ENCODE results near the gene MYOZ1.
"Not testable (repeated sequence)": the region's sequence is repeated elsewhere in the genome, so short reads cannot be mapped to it uniquely, and the experiment has no call there.

Gene MYOZ1, protein sequence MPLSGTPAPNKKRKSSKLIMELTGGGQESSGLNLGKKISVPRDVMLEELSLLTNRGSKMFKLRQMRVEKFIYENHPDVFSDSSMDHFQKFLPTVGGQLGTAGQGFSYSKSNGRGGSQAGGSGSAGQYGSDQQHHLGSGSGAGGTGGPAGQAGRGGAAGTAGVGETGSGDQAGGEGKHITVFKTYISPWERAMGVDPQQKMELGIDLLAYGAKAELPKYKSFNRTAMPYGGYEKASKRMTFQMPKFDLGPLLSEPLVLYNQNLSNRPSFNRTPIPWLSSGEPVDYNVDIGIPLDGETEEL

GRCh38 chr10:73641328-73642060, at the start of gene MYOZ1:
Gene MYOZ1, minus strand, starts transcription at chr10:73641474. Its CDS starts 1,457 bp downstream, at chr10:73640017.
- DNase-seq, result peak; percentile 49 to 73

DNA sequence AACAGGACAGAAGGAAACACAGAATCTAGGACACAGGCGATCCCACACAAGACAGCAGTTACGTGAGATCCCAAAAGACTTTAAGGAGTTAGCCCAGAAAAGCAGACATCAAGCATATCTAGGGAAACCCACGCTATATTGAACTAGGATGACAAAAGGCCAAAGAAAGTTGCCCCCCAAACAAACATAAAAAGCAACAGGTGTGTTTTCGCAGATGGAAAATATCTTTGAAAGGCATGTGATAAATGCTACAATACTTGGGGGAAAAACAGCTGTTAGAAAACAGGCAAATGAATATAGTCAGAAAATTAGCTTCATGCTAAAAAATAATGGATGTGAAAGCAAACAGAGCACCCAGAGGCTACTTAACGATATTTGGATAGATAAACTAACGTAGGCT, 49.5 kb upstream of the MYOZ1 start:
- not testable (repeated sequence) for DNase-seq

DNA sequence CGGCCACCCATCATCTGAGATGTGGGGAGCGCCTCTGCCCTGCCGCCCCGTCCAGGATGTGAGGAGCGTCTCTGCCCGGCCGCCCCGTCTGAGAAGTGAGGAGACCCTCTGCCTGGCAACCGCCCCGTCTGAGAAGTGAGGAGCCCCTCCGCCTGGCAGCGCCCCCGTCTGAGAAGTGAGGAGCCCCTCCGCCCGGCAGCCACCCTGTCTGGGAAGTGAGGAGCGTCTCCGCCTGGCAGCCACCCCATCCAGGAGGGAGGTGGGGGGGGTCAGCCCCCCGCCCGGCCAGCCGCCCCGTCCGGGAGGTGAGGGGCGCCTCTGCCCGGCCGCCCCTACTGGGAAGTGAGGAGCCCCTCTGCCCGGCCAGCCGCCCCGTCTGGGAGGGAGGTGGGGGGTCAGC, 48.3 kb upstream of the MYOZ1 start:
- DNase-seq, result not testable (repeated sequence)

- DNase-seq, result not testable (repeated sequence)
Measured at GRCh38 chr10:73687641-73688040, 46.4 kb upstream of the MYOZ1 start.

DNA sequence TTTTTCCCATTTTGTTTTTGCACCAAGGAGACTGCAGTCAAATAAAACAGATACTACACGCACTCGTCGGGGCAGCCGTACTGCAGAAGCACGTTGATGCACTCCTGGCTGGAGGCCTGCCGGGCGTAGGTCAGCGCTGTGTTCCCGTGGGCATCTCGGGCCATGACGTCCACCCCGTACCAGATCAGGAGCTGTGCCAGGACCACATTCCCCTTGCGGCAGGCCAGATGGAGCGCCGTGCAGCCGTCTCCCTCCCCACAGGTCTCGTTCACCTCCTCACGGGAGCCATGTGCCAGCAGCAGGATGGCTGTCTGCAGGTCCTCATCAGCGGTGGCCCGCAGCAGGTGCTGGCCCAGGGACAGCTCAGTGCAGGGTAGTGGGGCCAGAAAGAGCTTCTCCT, 33.3 kb upstream of the MYOZ1 start:
- not testable (repeated sequence) for DNase-seq

GRCh38 chr10:73668378-73668777, 27.1 kb upstream of the MYOZ1 start:
- not testable (repeated sequence) for DNase-seq

- DNase-seq, result not testable (repeated sequence)
Measured at GRCh38 chr10:73666153-73666809, 25.0 kb upstream of the MYOZ1 start.

GRCh38 chr10:73665581-73665980, 24.3 kb upstream of the MYOZ1 start:
- DNase-seq, result not testable (repeated sequence)

DNA sequence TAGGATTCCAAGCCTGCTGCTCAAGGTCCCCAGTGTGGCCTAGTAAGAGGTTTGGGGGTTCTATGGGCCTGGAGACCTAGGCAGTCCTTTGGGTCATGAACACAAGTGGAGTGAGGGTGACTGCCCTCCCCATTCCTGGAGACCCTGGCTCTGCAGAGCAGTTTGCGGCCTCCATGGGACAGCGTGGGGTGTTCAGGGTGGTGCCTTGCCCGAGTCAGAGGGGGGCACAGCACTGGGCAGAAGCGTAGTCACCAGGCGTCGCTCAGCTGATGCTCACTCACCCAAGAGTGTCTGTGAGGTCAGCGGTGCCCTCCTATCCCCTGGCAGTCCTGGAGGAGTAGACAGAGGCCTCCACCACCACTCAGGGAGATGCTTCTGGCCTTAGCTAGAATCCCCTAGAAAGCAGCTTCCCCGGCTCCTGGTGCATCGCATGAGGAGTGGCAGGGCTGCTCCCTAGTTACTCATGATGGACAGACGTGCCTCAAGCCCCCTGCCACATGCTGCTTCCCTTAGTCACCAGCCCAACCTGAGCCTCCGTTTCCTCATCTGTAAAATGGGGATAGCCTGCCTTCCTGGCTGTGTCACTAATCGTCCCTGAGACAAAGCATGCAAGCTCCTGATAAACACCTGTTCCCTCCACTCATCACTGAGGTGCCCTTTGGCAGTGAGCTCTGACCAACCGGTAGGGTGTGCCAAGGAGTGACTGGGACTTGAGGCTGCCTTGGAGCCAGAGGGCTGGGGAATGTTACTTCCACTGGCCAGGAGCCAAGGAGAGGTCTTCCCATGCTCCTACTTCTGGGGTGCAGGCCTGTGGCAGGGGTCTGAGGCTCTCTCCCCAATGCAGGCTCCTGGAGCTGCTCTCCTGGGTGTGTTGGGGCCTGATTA, 23.1 kb upstream of the MYOZ1 start:
- not testable (repeated sequence) for DNase-seq

DNA sequence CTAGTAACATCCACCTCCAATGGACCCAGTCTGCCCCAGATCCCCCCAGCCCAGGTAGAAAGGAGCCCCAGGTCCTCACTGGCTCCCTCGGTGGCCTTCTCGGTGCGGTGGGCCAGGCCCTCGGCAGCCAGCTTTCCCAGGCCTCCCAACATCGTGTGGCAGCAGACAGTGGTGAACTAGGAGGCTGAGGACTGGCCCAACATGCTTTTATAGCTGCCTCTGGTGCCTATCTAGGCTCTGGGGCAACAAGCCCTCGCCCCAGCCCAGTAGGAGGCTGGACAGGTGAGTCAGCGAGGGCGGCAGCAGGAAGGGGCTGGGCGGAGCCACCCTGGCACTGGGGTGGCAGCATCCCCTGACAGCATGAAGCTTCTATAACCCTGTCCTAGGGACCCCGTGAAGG, 22.3 kb upstream of the MYOZ1 start:
- DNase-seq, result not testable (repeated sequence)

DNA sequence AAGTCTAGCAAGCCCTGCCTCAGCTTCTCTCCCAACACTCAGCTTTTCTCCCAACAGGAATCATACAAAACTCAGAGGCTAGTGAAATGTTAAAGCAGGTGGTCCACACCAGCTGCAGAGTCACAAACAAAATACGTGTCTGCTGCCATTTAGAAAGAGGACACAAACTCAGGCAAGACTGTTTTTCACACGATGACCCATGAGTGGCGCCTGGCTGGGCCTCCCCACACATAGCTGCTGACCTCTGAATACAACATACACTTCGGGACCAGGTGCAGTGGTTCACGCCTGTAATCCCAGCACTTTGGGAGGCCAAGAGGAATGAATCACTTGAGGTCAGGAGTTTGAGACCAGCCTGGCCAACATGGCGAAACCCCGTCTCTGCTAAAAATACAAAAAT, 21.4 kb upstream of the MYOZ1 start:
- not testable (repeated sequence) for DNase-seq

GRCh38 chr10:73655990-73656298, 14.7 kb upstream of the MYOZ1 start, which contains the start of gene SYNPO2L:
Gene SYNPO2L, minus strand, starts transcription at chr10:73656029. Its CDS starts 107 bp downstream, at chr10:73655922.
- DNase-seq, result no peak

DNA sequence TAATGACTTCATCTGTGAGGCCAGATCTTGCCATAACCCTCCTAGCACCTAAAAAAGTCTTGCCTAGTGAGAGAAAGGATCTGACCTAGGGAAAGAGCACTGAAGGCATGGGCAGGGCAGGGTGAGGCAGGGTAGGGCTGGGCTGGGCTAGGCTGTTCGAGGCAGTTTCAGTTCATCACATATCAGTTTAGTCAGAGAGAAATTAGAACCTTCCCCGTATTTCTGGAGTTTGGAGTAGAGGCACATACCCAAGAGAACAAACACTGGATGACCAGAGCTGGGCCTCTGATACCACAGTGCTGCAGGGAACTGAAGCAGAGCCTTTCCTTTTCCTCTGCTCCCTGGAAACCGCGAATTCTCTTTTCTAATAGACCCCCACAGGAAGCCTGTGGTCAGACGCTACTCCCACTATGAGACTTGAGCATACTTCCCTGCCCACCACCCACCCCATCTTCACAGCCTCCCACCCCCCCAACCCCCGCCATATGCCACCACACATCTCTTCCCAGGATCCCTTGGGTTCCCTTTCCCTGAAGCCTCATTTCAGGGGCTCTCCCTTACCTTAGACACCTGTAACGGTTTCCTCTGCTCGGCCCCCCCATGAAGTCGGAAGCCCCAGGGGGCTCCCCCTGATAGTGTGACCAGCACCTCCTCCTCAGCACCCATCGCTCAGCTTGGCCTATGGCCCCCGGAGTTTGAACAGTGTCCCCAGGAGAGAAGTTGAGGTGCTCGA, 14.1 kb upstream of the MYOZ1 start:
- DNase-seq, result no peak

DNA sequence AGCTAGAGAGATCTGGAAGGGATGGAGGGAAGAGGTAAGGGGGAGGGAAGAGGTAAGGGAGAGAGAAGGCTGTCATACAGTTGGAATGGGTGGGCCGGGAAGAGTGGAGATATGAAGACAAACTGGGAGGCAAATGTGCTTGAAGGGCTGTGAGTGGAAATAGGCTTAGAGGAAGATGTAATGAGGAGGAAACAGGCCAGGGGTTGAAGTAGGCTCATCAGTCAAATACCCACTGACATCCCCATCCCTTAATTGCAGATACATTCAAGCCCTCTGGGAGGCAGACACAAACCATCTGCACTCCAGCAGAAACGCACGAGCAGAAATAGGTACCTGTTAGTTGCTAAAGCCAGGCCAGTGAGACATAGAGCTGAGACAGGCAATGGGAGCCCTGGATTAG, 12.4 kb upstream of the MYOZ1 start:
- no peak for DNase-seq

- DNase-seq, result no peak
Measured at GRCh38 chr10:73653195-73653594, 11.9 kb upstream of the MYOZ1 start.

DNA sequence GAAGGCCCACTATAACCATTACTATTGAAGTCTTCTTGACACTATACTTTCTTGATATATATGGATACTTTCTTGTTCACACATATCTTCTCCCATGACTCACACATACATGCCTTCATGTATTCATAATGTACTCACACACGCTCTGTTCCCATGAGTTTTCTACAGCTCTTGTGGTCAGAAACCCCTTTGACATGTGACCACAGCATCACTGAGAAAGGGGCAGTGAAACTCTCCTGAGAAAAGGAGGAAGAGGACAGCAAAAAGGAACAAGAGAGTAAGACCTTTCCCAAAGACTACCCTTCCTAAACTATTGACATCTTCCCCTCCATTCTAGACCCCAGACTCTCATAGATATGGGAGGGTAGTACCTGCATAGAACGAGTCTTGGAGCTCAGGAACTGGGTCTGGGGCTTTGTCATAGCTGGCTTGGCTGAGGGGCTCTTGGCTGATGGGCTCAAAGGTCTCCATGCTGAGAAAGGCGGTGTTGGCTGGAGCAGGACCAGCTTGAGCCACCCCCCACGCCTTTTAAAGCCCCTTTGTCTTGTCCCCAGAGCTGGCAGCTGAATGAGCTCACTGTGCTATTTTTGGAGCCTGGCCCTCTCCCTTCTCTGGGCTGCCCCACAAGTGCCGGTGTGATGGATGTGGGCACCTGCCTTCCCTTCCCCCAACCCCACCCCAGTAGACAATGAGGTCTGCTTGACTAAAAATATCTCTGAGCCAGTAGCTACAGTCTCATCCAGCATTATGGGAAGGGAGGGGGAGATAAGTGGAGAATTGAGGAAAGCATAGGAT, 9.5 kb upstream of the MYOZ1 start:
- DNase-seq, result peak; percentile 48 to 59

DNA sequence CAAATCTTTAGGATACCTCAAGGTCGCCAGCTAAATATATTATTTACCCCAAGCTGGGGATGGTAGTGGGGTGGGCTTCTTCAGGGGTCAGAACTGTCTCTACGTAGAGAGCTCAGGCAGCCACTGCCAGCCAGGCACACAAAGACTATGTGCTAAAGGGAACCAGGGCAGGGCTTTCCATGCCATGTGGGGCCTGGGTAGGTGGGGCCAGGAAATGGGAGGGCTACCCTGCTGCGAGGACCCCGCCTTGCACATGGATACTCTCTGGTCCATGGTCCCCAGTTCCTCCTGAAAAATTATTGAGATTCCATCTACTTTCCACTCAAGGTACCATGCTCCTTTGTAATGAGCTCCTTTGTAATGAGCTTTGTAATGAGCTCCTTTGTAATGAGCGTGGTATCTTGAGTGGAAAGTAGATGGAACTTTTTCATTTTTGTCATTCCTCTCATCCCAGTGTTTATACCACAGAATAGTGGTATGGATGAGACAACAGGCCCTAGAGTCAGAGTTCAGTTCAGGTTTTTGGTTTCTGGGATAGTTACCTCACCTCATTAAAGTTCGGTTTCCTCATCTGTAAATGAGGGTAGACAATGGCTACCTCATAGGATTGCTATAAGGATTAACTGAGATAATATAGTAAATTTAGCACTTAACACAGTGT, 8.7 kb upstream of the MYOZ1 start:
- no peak for DNase-seq

GRCh38 chr10:73648975-73649829, 7.9 kb upstream of the MYOZ1 start:
- no peak for DNase-seq

DNA sequence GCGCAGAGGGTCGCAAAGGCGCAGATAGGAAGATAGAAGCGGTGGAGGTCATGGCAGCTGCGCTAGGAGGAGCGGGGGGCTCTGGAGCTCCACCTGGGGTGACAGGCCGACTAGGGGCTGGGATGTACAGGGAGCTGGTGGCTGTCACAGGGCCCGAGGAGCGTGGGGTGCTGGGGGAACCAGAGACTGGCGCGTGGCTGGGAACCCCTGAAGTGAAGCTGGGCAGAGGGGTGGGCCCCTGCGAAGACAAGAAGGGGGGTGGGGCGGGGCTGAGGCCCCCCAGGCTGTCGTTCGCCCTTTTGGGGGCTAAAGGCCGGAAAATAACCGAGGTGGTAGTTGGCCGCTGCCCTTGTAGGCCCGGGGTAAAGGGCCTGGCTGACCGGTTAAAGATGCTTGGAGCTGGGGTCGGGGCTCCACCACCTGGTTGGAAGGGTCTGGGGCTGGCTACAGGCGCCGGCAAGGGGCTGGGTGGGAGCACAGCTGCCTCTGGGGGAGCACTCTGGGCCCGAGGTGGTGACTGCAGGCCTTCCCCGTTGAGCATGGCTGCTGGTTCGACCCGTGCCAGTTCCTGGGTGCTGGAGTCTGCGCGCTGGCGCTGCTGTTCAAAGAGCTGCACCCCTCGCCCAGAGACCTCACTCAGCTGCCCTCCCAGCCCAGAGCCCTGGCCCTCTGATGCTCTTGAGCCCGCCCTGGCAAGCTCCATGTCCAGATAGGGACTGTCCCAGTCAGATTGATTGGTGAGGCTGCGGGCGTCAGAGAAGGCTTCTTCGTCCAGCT, 6.8 kb upstream of the MYOZ1 start:
- DNase-seq, result no peak
